WI38 (cell line): Measurements from ENCODE around the gene CLIC4.
"Not testable (repeated sequence)": the region's sequence is repeated elsewhere in the genome, so short reads cannot be mapped to it uniquely, and the experiment has no call there.

ENCODE experiments used
- H3K4me3 ChIP-seq: 2 replicates; pipeline ENCODE4 v1.5.1; 2011; ENCODE audit warnings: low read depth, mild to moderate bottlenecking, control low read depth, low read length
- CTCF ChIP-seq: IDR thresholded peaks from 2 replicates; pipeline ENCODE4 v1.5.1; 2012; ENCODE audit warnings: low read depth, mild to moderate bottlenecking, control low read depth, low read length

CLIC4 gene

GRCh38 chr1:24779689-24780464 lies 34.6 kb downstream of the CLIC4 start:
- no peak for TF ChIP-seq CTCF
- no peak overlapping the region for H3K4me3 ChIP-seq

- not testable (repeated sequence) for H3K4me3 ChIP-seq
Measured at GRCh38 chr1:24780626-24781025, 35.4 kb downstream of the CLIC4 start.

- no peak overlapping the region for H3K4me3 ChIP-seq
- TF ChIP-seq CTCF, result no peak
Measured at GRCh38 chr1:24782689-24783088, 37.4 kb downstream of the CLIC4 start.

- TF ChIP-seq CTCF, result no peak
Measured at GRCh38 chr1:24783713-24784112, 38.5 kb downstream of the CLIC4 start.

GRCh38 chr1:24786191-24786590 lies 40.9 kb downstream of the CLIC4 start:
- H3K4me3 ChIP-seq, result no peak overlapping the region
- no peak for TF ChIP-seq CTCF

More at GRCh38 chr1:24783713-24784112, 38.5 kb downstream of the CLIC4 start:
- H3K4me3 ChIP-seq, result no peak overlapping the region

- TF ChIP-seq CTCF, result no peak
- no peak overlapping the region for H3K4me3 ChIP-seq
Measured at GRCh38 chr1:24790490-24790889, 45.2 kb downstream of the CLIC4 start.

- no peak for TF ChIP-seq CTCF
- no peak overlapping the region for H3K4me3 ChIP-seq
Measured at GRCh38 chr1:24793447-24794129, 48.3 kb downstream of the CLIC4 start.

GRCh38 chr1:24794130-24794502 lies 48.9 kb downstream of the CLIC4 start:
- H3K4me3 ChIP-seq, result not testable (repeated sequence)
